Measurements from ENCODE around the gene ADAMTS9.
A peak's percentile ranks its signal among the peaks of the same experiment; 100 is the strongest.

The ADAMTS9 gene

GRCh38 chr3:64686446-64686908, 1.3 kb downstream of the ADAMTS9 start:
- peak; percentile 55 for DNase-seq (ENCODE audit: low read depth)

- peak; percentile 87 for DNase-seq (ENCODE audit: low read depth)
Observed at GRCh38 chr3:64685800-64686445, 1.9 kb downstream of the ADAMTS9 start.

GRCh38 chr3:64685331-64685799, 2.4 kb downstream of the ADAMTS9 start:
- no peak for DNase-seq (ENCODE audit: low read depth)

GRCh38 chr3:64684715-64685261, 3.0 kb downstream of the ADAMTS9 start:
- DNase-seq (ENCODE audit: low read depth) = no peak

- no peak for DNase-seq (ENCODE audit: low read depth)
Observed at GRCh38 chr3:64681827-64682226, 6.0 kb downstream of the ADAMTS9 start.

GRCh38 chr3:64681015-64681414, 6.8 kb downstream of the ADAMTS9 start:
- DNase-seq (ENCODE audit: low read depth) = no peak

- DNase-seq (ENCODE audit: low read depth) = no peak
Observed at GRCh38 chr3:64680334-64680733, 7.5 kb downstream of the ADAMTS9 start.

GRCh38 chr3:64677961-64678716, 9.7 kb downstream of the ADAMTS9 start:
- no peak for DNase-seq (ENCODE audit: low read depth)

- no peak for DNase-seq (ENCODE audit: low read depth)
Observed at GRCh38 chr3:64676831-64677230, 11.0 kb downstream of the ADAMTS9 start.

GRCh38 chr3:64675687-64676247, 12.0 kb downstream of the ADAMTS9 start:
- DNase-seq (ENCODE audit: low read depth) = no peak

GRCh38 chr3:64674591-64675076, 13.2 kb downstream of the ADAMTS9 start:
- DNase-seq (ENCODE audit: low read depth) = no peak

- no peak for DNase-seq (ENCODE audit: low read depth)
Observed at GRCh38 chr3:64673159-64673715, 14.6 kb downstream of the ADAMTS9 start.

- DNase-seq (ENCODE audit: low read depth) = no peak
Observed at GRCh38 chr3:64668582-64669510, 19.0 kb downstream of the ADAMTS9 start.

GRCh38 chr3:64667887-64668581, 19.8 kb downstream of the ADAMTS9 start:
- no peak for DNase-seq (ENCODE audit: low read depth)

- DNase-seq (ENCODE audit: low read depth) = no peak
Observed at GRCh38 chr3:64667138-64667537, 20.7 kb downstream of the ADAMTS9 start.

- no peak for DNase-seq (ENCODE audit: low read depth)
Observed at GRCh38 chr3:64666171-64666588, 21.6 kb downstream of the ADAMTS9 start.

- no peak for DNase-seq (ENCODE audit: low read depth)
Observed at GRCh38 chr3:64664397-64664796, 23.4 kb downstream of the ADAMTS9 start.

- no peak for DNase-seq (ENCODE audit: low read depth)
Observed at GRCh38 chr3:64659617-64659978, 28.2 kb downstream of the ADAMTS9 start.

- no peak for DNase-seq (ENCODE audit: low read depth)
Observed at GRCh38 chr3:64658001-64658400, 29.8 kb downstream of the ADAMTS9 start.

GRCh38 chr3:64656544-64656943, 31.3 kb downstream of the ADAMTS9 start:
- DNase-seq (ENCODE audit: low read depth) = no peak

GRCh38 chr3:64655160-64655559, 32.6 kb downstream of the ADAMTS9 start:
- DNase-seq (ENCODE audit: low read depth) = no peak

Measured in stromal cell of bone marrow (primary cell).